ENCODE results near the gene ENOX2.

Gene ENOX2

GRCh38 chrX:130884627-130885026 lies 18.4 kb downstream of the ENOX2 start:
- no peak for DNase-seq

- DNase-seq: no peak
These were observed 23.1 kb downstream of the ENOX2 start for GRCh38 chrX:130879869-130880268.

GRCh38 chrX:130878350-130879341 lies 24.4 kb downstream of the ENOX2 start:
- DNase-seq: no peak

- no peak for DNase-seq
These were observed 25.1 kb downstream of the ENOX2 start for GRCh38 chrX:130877892-130878341.

- DNase-seq: no peak
These were observed 26.8 kb downstream of the ENOX2 start for GRCh38 chrX:130876226-130876625.

GRCh38 chrX:130874751-130875150 lies 28.3 kb downstream of the ENOX2 start:
- no peak for DNase-seq

GRCh38 chrX:130869239-130869638 lies 33.8 kb downstream of the ENOX2 start:
- DNase-seq: no peak

- no peak for DNase-seq
These were observed 41.5 kb downstream of the ENOX2 start for GRCh38 chrX:130861462-130861861.

GRCh38 chrX:130857207-130857606 lies 45.8 kb downstream of the ENOX2 start:
- no peak for DNase-seq

- DNase-seq: no peak
These were observed 51.4 kb downstream of the ENOX2 start for GRCh38 chrX:130851569-130851968.

GRCh38 chrX:130848763-130849162 lies 54.2 kb downstream of the ENOX2 start:
- no peak for DNase-seq

- no peak for DNase-seq
These were observed 56.3 kb downstream of the ENOX2 start for GRCh38 chrX:130846746-130847145.

GRCh38 chrX:130841776-130842175 lies 61.2 kb downstream of the ENOX2 start:
- peak; percentile 51 for DNase-seq

GRCh38 chrX:130840345-130840744 lies 62.7 kb downstream of the ENOX2 start:
- DNase-seq: no peak

- DNase-seq: no peak
These were observed 66.6 kb downstream of the ENOX2 start for GRCh38 chrX:130836447-130836846.

- DNase-seq: no peak
These were observed 68.2 kb downstream of the ENOX2 start for GRCh38 chrX:130834830-130835229.

- no peak for DNase-seq
These were observed 68.9 kb downstream of the ENOX2 start for GRCh38 chrX:130834149-130834548.

GRCh38 chrX:130831347-130831722 lies 71.7 kb downstream of the ENOX2 start:
- no peak for DNase-seq

- no peak for DNase-seq
These were observed 72.2 kb downstream of the ENOX2 start for GRCh38 chrX:130830599-130831346.

GRCh38 chrX:130829526-130830515 lies 73.2 kb downstream of the ENOX2 start:
- DNase-seq: no peak

GRCh38 chrX:130828641-130829040 lies 74.4 kb downstream of the ENOX2 start:
- DNase-seq: no peak

GRCh38 chrX:130827648-130828047 lies 75.4 kb downstream of the ENOX2 start:
- DNase-seq: no peak

- DNase-seq: peak; percentile 36
These were observed 76.8 kb downstream of the ENOX2 start for GRCh38 chrX:130826249-130826648.

Data from NCI-H345 (cell line).